H1 (cell line): ENCODE results near the gene HNRNPAB. TPM values are rescaled to one million over a fixed set of nuclear protein-coding genes. Genes with fewer than 3 reads are reported as not detected.

ENCODE experiments used
- CHD7 ChIP-seq: fragments of 300-600 bp; sonication (generic); IDR thresholded peaks from 2 replicates; pipeline ENCODE4 v1.7.1; 2012; ENCODE audit warnings: low read length, moderate library complexity, mild to moderate bottlenecking, inconsistent platforms; ENCODE audit not compliant: insufficient replicate concordance
- USF2 ChIP-seq: IDR thresholded peaks from 2 replicates; pipeline ENCODE4 v1.6.1; 2011; ENCODE audit warnings: low read length, improper control_type of control experiment
- polyA plus RNA-seq, 7 experiments: library from polyadenylated mRNA; depleted of rRNA in 3 of 7; stranded (reverse) in 5 of 7; unstranded in 2 of 7; fragments of >200 nt in 5 of 7; fragments of 200-250 nt in 2 of 7; gene quantifications; 1 replicate in 5 of 7; 2 replicates in 1 of 7; 4 replicates in 1 of 7; pipeline versions ENCODE4 v1.2.1 to v1.2.3, GENCODE V29; 2011 to 2013; ENCODE audit warnings: missing spikeins in 2 of 7, mixed read lengths in 2 of 7
- total RNA-seq: library from RNA; stranded (reverse); fragmentation: NEBNext Ultra II Directional; extraction: Animal tissue kit (Norgen Biotek cat#: 25700); gene quantifications from 2 replicates; pipeline ENCODE4 v1.2.1, GENCODE V29; 2021

The HNRNPAB gene
- total and polyA plus RNA-seq, 2 of the 8 experiments (the other 6 are each of a cell fraction or from before 2014, with no cell fraction given): 373 to 563 TPM

- TF ChIP-seq CHD7: no peak
- TF ChIP-seq USF2: no peak
Observed at GRCh38 chr5:178182158-178182876, 22.0 kb upstream of the HNRNPAB start (continued).
